NCI-H748 (cell line): ENCODE measurements around the gene NCAM1.

Source experiments
- DNase-seq: peaks from one replicate; lab custom pipeline; 2025; ENCODE audit not compliant: unreplicated experiment; lab: John Stamatoyannopoulos, UW

The NCAM1 gene

GRCh38 chr11:113121746-113122145 is 160.5 kb downstream of the NCAM1 start:
- no peak for DNase-seq

- DNase-seq: no peak
Observed at GRCh38 chr11:113124006-113124405, 162.8 kb downstream of the NCAM1 start.

- DNase-seq: no peak
Observed at GRCh38 chr11:113124578-113124977, 163.4 kb downstream of the NCAM1 start.

- no peak for DNase-seq
Observed at GRCh38 chr11:113129261-113129992, 168.2 kb downstream of the NCAM1 start.

GRCh38 chr11:113131036-113131775 is 170.0 kb downstream of the NCAM1 start:
- no peak for DNase-seq

GRCh38 chr11:113133071-113133470 is 171.9 kb downstream of the NCAM1 start:
- no peak for DNase-seq

GRCh38 chr11:113134626-113135025 is 173.4 kb downstream of the NCAM1 start:
- DNase-seq: no peak

GRCh38 chr11:113137713-113138529 is 176.7 kb downstream of the NCAM1 start:
- DNase-seq: peak; percentile 67

- no peak for DNase-seq
Observed at GRCh38 chr11:113138731-113139130, 177.5 kb downstream of the NCAM1 start.

- no peak for DNase-seq
Observed at GRCh38 chr11:113141010-113141409, 179.8 kb downstream of the NCAM1 start.

- DNase-seq: no peak
Observed at GRCh38 chr11:113142508-113142907, 181.3 kb downstream of the NCAM1 start.

GRCh38 chr11:113147249-113147648 is 186.0 kb downstream of the NCAM1 start:
- peak; percentile 94 for DNase-seq

GRCh38 chr11:113148076-113148475 is 186.9 kb downstream of the NCAM1 start:
- peak; percentile 20 for DNase-seq

GRCh38 chr11:113148652-113149051 is 187.4 kb downstream of the NCAM1 start:
- DNase-seq: no peak

- no peak for DNase-seq
Observed at GRCh38 chr11:113151521-113151920, 190.3 kb downstream of the NCAM1 start.

GRCh38 chr11:113152500-113152899 is 191.3 kb downstream of the NCAM1 start:
- no peak for DNase-seq

- DNase-seq: no peak
Observed at GRCh38 chr11:113153847-113154246, 192.6 kb downstream of the NCAM1 start.

- peak; percentile 72 for DNase-seq
Observed at GRCh38 chr11:113159988-113160807, 199.0 kb downstream of the NCAM1 start.

GRCh38 chr11:113160808-113161124 is 199.5 kb downstream of the NCAM1 start:
- no peak for DNase-seq

GRCh38 chr11:113161711-113162591 is 200.7 kb downstream of the NCAM1 start:
- peak; percentile 96 for DNase-seq
